Measurements from ENCODE around the gene DYNC1LI1. TPM values are rescaled to one million over a fixed set of nuclear protein-coding genes. Genes with fewer than 3 reads are reported as not detected.

Gene DYNC1LI1
- total and polyA plus RNA-seq, 2 donors (not counting 1 experiment from before 2014, with no cell fraction given) = 44.1 to 49.8 TPM

DNA sequence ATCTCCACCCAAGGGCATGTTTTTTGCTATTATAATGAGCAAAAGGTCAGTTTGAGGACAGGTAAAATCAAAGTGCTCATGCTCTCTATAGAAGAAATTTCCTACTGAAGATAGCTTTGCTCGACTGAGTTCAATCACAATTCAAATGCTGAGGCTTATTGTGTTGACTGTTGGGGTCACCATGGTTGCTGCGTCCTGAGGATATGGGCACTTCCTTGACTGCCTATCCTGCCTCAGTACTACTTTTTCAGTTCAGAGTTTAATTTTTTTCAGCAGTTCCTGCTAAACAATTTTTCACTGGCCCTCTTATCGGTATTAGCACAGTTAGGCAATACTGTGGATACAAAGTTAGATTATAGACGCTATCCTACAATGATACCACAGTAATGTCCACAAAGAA, 64.2 kb downstream of the DYNC1LI1 start:
- H3K27me3 ChIP-seq (ENCODE audit: control insufficient read depth, insufficient read depth, low read length) = no peaks in the 10 kb centered on the region
- TF ChIP-seq CTCF (conservative IDR thresholded peaks at IDR 0.05 in 1 of 2, IDR thresholded peaks at IDR 0.05 in 1 of 2; ENCODE audit: low read depth in 1 of 2, low read length in 2 of 2) (no peak), EZH2 (IDR thresholded peaks at IDR 0.05; ENCODE audit: low read length, missing control alignments) (no peak)
- H3K36me3 ChIP-seq (ENCODE audit: control insufficient read depth, insufficient read depth, low read length) = no peaks in the 10 kb centered on the region
- no peak overlapping the region for H2AFZ ChIP-seq (ENCODE audit: low read length)
- H3K9me3 ChIP-seq (ENCODE audit: control insufficient read depth, insufficient read depth, low read depth, low read length) = no peaks in the 10 kb centered on the region
- H3K79me2 ChIP-seq (ENCODE audit: control insufficient read depth, insufficient read depth, low read length) = no peaks in the 10 kb centered on the region
- no peak for DNase-seq (ENCODE audit: low read depth in 2 of 2)
- no peak overlapping the region for H3K9ac ChIP-seq (ENCODE audit: insufficient read depth, low read length)
- no peak overlapping the region for H3K4me3 ChIP-seq (replicated peaks in 1 of 4; ENCODE audit: control extremely low read depth in 1 of 4, insufficient read depth in 1 of 4, low read depth in 3 of 4, low read length in 4 of 4)
- H3K27ac ChIP-seq (ENCODE audit: insufficient read depth, low read length) = no peak overlapping the region
- no peaks in the 10 kb centered on the region for H3K4me1 ChIP-seq (ENCODE audit: control insufficient read depth, extremely low read depth, insufficient read depth, low read length)
- H4K20me1 ChIP-seq (ENCODE audit: control insufficient read depth, extremely low read depth, insufficient read depth, low read length) = no peaks in the 10 kb centered on the region
- H3K4me2 ChIP-seq (ENCODE audit: extremely low read depth, insufficient read depth, low read length) = no peak overlapping the region

GRCh38 chr3:32502946-32503286, 67.7 kb downstream of the DYNC1LI1 start:
- TF ChIP-seq EZH2 (IDR thresholded peaks at IDR 0.05; ENCODE audit: low read length, missing control alignments) = no peak
- no peak for TF ChIP-seq CTCF (conservative IDR thresholded peaks at IDR 0.05 in 1 of 2, IDR thresholded peaks at IDR 0.05 in 1 of 2; ENCODE audit: low read depth in 1 of 2, low read length in 2 of 2)
- Histone ChIP-seq H3K79me2 (ENCODE audit: control insufficient read depth, insufficient read depth, low read length) (peaks cover 15% of the 10 kb centered on the region), H3K9ac (ENCODE audit: insufficient read depth, low read length) (no peak overlapping the region), H3K4me2 (ENCODE audit: extremely low read depth, insufficient read depth, low read length) (peak overlapping the region; percentile 87), H3K27me3 (ENCODE audit: control insufficient read depth, insufficient read depth, low read length) (no peaks in the 10 kb centered on the region), H2AFZ (ENCODE audit: low read length) (peak overlapping the region; percentile 96), H3K36me3 (ENCODE audit: control insufficient read depth, insufficient read depth, low read length) (no peaks in the 10 kb centered on the region), H4K20me1 (ENCODE audit: control insufficient read depth, extremely low read depth, insufficient read depth, low read length) (no peaks in the 10 kb centered on the region), H3K4me3 (replicated peaks in 1 of 4; ENCODE audit: control extremely low read depth in 1 of 4, insufficient read depth in 1 of 4, low read depth in 3 of 4, low read length in 4 of 4) (peak overlapping the region; percentile 3 to 94 (median 46)), H3K27ac (ENCODE audit: insufficient read depth, low read length) (peak overlapping the region; percentile 40), H3K4me1 (ENCODE audit: control insufficient read depth, extremely low read depth, insufficient read depth, low read length) (no peaks in the 10 kb centered on the region), H3K9me3 (ENCODE audit: control insufficient read depth, insufficient read depth, low read depth, low read length) (no peaks in the 10 kb centered on the region)
- DNase-seq (ENCODE audit: low read depth in 2 of 2) = no peak

DNA sequence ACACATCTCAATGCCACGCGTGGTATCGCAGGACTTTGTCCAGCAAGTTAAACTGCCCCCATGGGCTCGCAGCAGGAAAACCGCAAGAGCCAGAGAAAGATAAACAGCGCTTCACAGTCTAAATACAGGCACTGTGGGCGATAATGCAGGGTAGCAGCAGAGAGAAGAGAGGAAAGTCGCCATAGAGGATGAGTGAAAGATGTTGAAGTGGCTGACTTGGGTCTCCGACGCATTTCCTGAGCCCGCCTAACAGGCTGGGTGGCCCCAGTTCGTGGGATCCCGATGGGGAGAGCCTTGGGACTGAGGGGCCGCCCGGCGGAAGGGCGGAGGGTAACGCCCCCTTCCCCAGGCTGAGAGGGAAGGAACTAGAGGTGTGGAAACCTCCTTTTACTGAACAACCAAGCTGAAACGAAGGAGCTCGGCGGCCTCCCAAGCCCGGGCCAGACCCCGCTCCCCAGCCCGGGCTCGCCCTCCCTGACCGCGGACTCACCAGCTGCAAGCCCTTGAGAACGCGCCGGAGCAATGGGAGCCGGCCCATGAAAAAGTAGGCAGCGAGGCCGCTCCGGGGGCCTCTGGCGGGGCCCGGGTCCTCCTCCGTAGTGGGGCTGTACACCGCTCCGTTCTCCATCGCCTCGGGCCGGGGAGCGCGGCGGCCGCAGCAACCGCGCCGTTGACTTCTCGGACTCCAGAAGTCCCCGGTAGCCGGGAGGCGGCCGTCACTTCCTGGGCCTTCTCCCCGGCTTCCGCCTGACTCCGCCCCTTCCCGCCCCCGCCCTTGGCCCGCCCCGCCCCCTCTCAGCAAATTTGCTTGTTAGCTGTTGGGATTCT, 68.3 kb downstream of the DYNC1LI1 start, which contains the start of gene CMTM6:
Gene CMTM6 (minus strand): TSS at position 735 of the 828 bp plus-strand sequence. CDS start 107 bp downstream, at position 628.
- H3K9ac ChIP-seq (ENCODE audit: insufficient read depth, low read length) = peak within 1 kb of the TSS; percentile 81
- no peaks in the 10 kb centered on the region for H3K9me3 ChIP-seq (ENCODE audit: control insufficient read depth, insufficient read depth, low read depth, low read length)
- no peaks in the 10 kb centered on the region for H3K36me3 ChIP-seq (ENCODE audit: control insufficient read depth, insufficient read depth, low read length)
- TF ChIP-seq CTCF (conservative IDR thresholded peaks at IDR 0.05 in 1 of 2, IDR thresholded peaks at IDR 0.05 in 1 of 2; ENCODE audit: low read depth in 1 of 2, low read length in 2 of 2) (no peak), EZH2 (IDR thresholded peaks at IDR 0.05; ENCODE audit: low read length, missing control alignments) (no peak)
- H3K27ac ChIP-seq (ENCODE audit: insufficient read depth, low read length) = peak within 1 kb of the TSS; percentile 91
- peak within 1 kb of the TSS; percentile 96 for H2AFZ ChIP-seq (ENCODE audit: low read length)
- H3K27me3 ChIP-seq (ENCODE audit: control insufficient read depth, insufficient read depth, low read length) = no peaks in the 10 kb centered on the region
- H3K4me1 ChIP-seq (ENCODE audit: control insufficient read depth, extremely low read depth, insufficient read depth, low read length) = no peaks in the 10 kb centered on the region
- peak within 1 kb of the TSS; percentile 81 to 94 (median 90) for H3K4me3 ChIP-seq (replicated peaks in 1 of 4; ENCODE audit: control extremely low read depth in 1 of 4, insufficient read depth in 1 of 4, low read depth in 3 of 4, low read length in 4 of 4)
- H3K79me2 ChIP-seq (ENCODE audit: control insufficient read depth, insufficient read depth, low read length) = peaks cover 15% of the 10 kb centered on the region
- H4K20me1 ChIP-seq (ENCODE audit: control insufficient read depth, extremely low read depth, insufficient read depth, low read length) = no peaks in the 10 kb centered on the region
- H3K4me2 ChIP-seq (ENCODE audit: extremely low read depth, insufficient read depth, low read length) = peak within 1 kb of the TSS; percentile 87
- DNase-seq (ENCODE audit: low read depth in 2 of 2) = peak; percentile 76 to 82
